ENCODE data around the gene GPRC5B.

GPRC5B gene

GRCh38 chr16:19844945-19845641 lies 39.6 kb downstream of the GPRC5B start:
- DNase-seq (ENCODE audit: low spot score) = no peak

GRCh38 chr16:19843371-19843770 lies 41.3 kb downstream of the GPRC5B start:
- DNase-seq (ENCODE audit: low spot score) = no peak

- no peak for DNase-seq (ENCODE audit: low spot score)
Observed at GRCh38 chr16:19842426-19843157, 42.1 kb downstream of the GPRC5B start.

GRCh38 chr16:19841184-19841583 lies 43.5 kb downstream of the GPRC5B start:
- no peak for DNase-seq (ENCODE audit: low spot score)

- DNase-seq (ENCODE audit: low spot score) = no peak
Observed at GRCh38 chr16:19840524-19841110, 44.0 kb downstream of the GPRC5B start.

- DNase-seq (ENCODE audit: low spot score) = peak; percentile 51
Observed at GRCh38 chr16:19837984-19838707, 46.5 kb downstream of the GPRC5B start.

GRCh38 chr16:19837331-19837980 lies 47.2 kb downstream of the GPRC5B start:
- DNase-seq (ENCODE audit: low spot score) = no peak

GRCh38 chr16:19835968-19836421 lies 48.7 kb downstream of the GPRC5B start:
- DNase-seq (ENCODE audit: low spot score) = no peak

GRCh38 chr16:19835196-19835595 lies 49.5 kb downstream of the GPRC5B start:
- DNase-seq (ENCODE audit: low spot score) = no peak

GRCh38 chr16:19833581-19833980 lies 51.1 kb downstream of the GPRC5B start:
- no peak for DNase-seq (ENCODE audit: low spot score)

- no peak for DNase-seq (ENCODE audit: low spot score)
Observed at GRCh38 chr16:19833176-19833575, 51.5 kb downstream of the GPRC5B start.

GRCh38 chr16:19831678-19832077 lies 53.0 kb downstream of the GPRC5B start:
- no peak for DNase-seq (ENCODE audit: low spot score)

GRCh38 chr16:19830902-19831560 lies 53.6 kb downstream of the GPRC5B start:
- DNase-seq (ENCODE audit: low spot score) = no peak

GRCh38 chr16:19829844-19830692 lies 54.6 kb downstream of the GPRC5B start:
- DNase-seq (ENCODE audit: low spot score) = no peak

- no peak for DNase-seq (ENCODE audit: low spot score)
Observed at GRCh38 chr16:19824216-19824615, 60.4 kb downstream of the GPRC5B start.

- DNase-seq (ENCODE audit: low spot score) = no peak
Observed at GRCh38 chr16:19823322-19823721, 61.3 kb downstream of the GPRC5B start.

- no peak for DNase-seq (ENCODE audit: low spot score)
Observed at GRCh38 chr16:19822533-19822932, 62.1 kb downstream of the GPRC5B start.

- no peak for DNase-seq (ENCODE audit: low spot score)
Observed at GRCh38 chr16:19817875-19818274, 66.8 kb downstream of the GPRC5B start.

- no peak for DNase-seq (ENCODE audit: low spot score)
Observed at GRCh38 chr16:19817122-19817521, 67.5 kb downstream of the GPRC5B start.

GRCh38 chr16:19815418-19815817 lies 69.2 kb downstream of the GPRC5B start:
- DNase-seq (ENCODE audit: low spot score) = no peak

All from iPS-NIHi11 (cell line).